Psoas muscle (tissue), 8 donors: Measurements from ENCODE around the gene DBNDD2. TPM values are rescaled to one million over a fixed set of nuclear protein-coding genes. Genes with fewer than 3 reads are reported as not detected.

Source experiments
- ATAC-seq, 4 donors: fragments of 200-7000 bp; cut with Tn5 transposase; one replicate each; pipeline ENCODE4 v1.9.1; 2020; ENCODE audit warnings: moderate library complexity in 3 of 4, mild to moderate bottlenecking in 2 of 4
- DNase-seq, 2 donors: peaks; one replicate each; pipeline ENCODE4 v3.0.0-alpha.2; 2020
- H3K27ac ChIP-seq: fragments of 200-600 bp; one replicate; pipeline ENCODE4 v1.8.0; 2022
- H3K27me3 ChIP-seq, 3 donors: fragments of 200-600 bp in 1 of 3; one replicate each; pipeline versions ENCODE4 v1.6.1 to v1.8.0; 2013 to 2022; ENCODE audit warnings: low read length in 2 of 3, mild to moderate bottlenecking in 2 of 3, moderate library complexity in 1 of 3; ENCODE audit not compliant: insufficient read depth in 3 of 3
- H3K36me3 ChIP-seq, 2 donors: fragments of 200-600 bp in 1 of 2; one replicate each; pipeline versions ENCODE4 v1.6.1 to v1.8.0; 2013 to 2022; ENCODE audit warnings: low read depth in 1 of 2, mild to moderate bottlenecking in 1 of 2, moderate library complexity in 1 of 2; ENCODE audit not compliant: insufficient read depth in 1 of 2
- H3K4me1 ChIP-seq: fragments of 200-600 bp; one replicate; pipeline ENCODE4 v1.8.0; 2022
- H3K4me3 ChIP-seq: fragments of 200-600 bp; one replicate; pipeline ENCODE4 v1.8.0; 2022; ENCODE audit warnings: mild to moderate bottlenecking
- H3K9me3 ChIP-seq: fragments of 200-600 bp; one replicate; pipeline ENCODE4 v1.8.0; 2022
- WGBS, 3 donors: extraction: QIAGEN DNeasy Blood & Tissue Kit; methylation state at CpG; one replicate each; pipeline versions ENCODE4 v1.1.6 to v1.1.7; 2013; 5-methylcytosine and 5-hydroxymethylcytosine counted together
- intact Hi-C, 2 donors: fragments of 100-400 bp; cut with DNase I; formaldehyde crosslinking; loops; one replicate each; pipeline versions ENCODE4 v1.11.0 to v1.14.2; 2022
- polyA plus RNA-seq, 3 donors: library from polyadenylated mRNA; stranded (reverse); fragments of 200-250 nt; gene quantifications; one replicate each; pipeline ENCODE4 v1.2.3, GENCODE V29; 2013
- total RNA-seq, 4 donors: library from RNA; stranded (reverse); fragmentation: NEBNext Ultra II Directional in 2 of 4; extraction: Animal tissue kit (Norgen Biotek cat#: 25700) in 2 of 4; gene quantifications; one replicate each; pipeline versions ENCODE4 v1.2.1 to v1.2.4, GENCODE V29; 2021 to 2023
- TF ChIP-seq, protein P1 (sequence below): fragments of 200-600 bp; IDR thresholded peaks from one replicate; pipeline ENCODE4 v1.8.0; 2022; ENCODE audit warnings: antibody characterized with exemption
- donor health status: healthy with polysubstance abuse.
- donor health status: DM: no; HTN: no; CAD: no; lungs with moderate emphysema.
- donor health status: Bipolar disorder and iron deficiency.
- donor health status: healthy.
- donor health status: DM: yes; HTN: yes; CAD: no.
- donor health status: DM: no; HTN: no; CAD: no.
- donor health status: DM: no; HTN: no; CAD: no.
- donor health status: DM: yes; HTN: yes; CAD: no.

DBNDD2 gene
- total and polyA plus RNA-seq, 7 donors: 108 to 230 (median 162) TPM

DNA sequence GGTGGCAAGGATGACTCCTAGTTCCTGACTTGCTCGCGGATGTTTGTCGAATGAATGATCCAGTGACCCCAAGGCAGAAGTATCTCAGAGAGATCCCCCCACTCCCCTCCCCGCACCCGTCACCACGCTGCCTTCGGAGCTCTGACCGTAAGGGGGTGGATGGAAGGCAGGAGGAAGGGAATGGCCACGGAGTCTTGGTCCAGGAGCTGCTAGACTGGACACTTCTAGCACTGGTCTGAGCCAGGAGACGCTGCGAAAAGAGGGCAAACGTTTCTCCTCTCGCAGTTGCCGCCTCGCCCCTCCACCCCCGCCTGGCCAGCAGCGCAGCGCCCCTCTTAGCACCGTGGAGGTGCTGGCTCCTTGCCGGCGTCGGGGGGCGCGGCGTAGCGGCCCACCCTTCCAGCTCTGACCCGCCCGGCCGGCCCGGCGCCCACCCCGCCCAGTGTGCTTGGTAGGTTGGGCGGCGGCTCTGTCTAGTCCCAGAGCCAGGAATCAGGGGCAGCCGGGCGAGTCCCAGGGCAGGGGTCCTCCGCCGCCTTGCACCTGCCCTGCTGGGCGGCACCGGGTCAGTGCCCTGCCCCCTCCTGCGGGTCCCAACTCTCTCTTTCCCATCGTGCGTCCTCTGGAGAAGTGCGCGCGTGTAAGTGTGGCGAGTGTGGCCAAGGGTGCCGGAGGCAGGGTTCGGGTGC is 2.4 kb upstream of the DBNDD2 start:
- no peaks in the 10 kb centered on the region for H3K27me3 ChIP-seq
- WGBS, 3 donors: 3 to 4% (median 4%) methylated on average over 19 to 49 of the region's 49 CpGs
- peak; percentile 16 to 29 (median 16) for ATAC-seq
- intact Hi-C loops: no loop called here
- H3K27ac ChIP-seq: peak overlapping the region; percentile 99
- H3K4me3 ChIP-seq: peak overlapping the region; percentile 99
- TF ChIP-seq, protein P1, sequence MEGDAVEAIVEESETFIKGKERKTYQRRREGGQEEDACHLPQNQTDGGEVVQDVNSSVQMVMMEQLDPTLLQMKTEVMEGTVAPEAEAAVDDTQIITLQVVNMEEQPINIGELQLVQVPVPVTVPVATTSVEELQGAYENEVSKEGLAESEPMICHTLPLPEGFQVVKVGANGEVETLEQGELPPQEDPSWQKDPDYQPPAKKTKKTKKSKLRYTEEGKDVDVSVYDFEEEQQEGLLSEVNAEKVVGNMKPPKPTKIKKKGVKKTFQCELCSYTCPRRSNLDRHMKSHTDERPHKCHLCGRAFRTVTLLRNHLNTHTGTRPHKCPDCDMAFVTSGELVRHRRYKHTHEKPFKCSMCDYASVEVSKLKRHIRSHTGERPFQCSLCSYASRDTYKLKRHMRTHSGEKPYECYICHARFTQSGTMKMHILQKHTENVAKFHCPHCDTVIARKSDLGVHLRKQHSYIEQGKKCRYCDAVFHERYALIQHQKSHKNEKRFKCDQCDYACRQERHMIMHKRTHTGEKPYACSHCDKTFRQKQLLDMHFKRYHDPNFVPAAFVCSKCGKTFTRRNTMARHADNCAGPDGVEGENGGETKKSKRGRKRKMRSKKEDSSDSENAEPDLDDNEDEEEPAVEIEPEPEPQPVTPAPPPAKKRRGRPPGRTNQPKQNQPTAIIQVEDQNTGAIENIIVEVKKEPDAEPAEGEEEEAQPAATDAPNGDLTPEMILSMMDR: no peak
- H3K4me1 ChIP-seq: peaks cover 27% of the 10 kb centered on the region
- H3K36me3 ChIP-seq: peaks cover 0 to 25% of the 10 kb centered on the region in 2 donors
- peak; percentile 55 to 63 for DNase-seq
- peaks cover 4% of the 10 kb centered on the region for H3K9me3 ChIP-seq

DNA sequence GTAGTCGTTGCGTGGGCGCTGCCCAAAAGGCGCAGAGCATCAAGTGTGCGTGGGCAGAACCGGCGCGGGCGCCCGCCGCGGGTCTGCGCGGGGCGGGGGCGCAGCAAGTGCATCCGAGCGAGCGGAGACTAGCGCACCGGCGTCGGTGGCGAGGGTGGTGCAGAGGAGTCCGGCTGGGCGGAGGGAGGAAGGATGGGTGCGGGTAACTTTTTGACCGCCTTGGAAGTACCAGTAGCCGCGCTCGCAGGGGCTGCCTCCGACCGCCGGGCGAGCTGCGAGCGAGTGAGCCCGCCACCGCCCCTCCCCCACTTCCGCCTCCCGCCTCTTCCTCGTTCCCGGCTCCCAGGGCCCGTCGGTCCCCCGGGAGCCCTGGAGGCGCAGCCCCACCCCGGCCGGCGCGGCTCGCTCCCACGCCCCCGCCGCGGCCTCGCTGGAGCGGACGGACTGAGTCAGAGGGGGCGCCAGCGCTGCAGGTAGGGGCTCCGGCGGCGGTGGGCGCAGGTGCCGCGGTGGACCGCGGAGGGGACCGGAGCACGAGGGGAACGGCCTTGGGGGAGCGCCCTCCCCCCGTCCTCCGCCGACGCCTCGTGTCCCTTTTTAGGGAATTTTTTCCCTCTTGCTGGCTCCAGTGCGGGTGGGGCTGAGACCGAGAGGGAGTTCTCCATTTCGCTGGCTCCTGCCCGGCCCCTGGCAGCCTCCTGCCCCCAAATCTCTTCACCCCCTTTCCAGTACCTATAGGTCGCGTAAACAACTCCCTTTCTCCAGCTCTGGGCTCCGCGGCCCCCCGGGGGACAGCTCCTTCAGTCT is 1.6 kb upstream of the DBNDD2 start:
- DNase-seq (peak; percentile 84 to 90), ATAC-seq (peak; percentile 75 to 83 (median 78))
- H3K4me3 ChIP-seq: peak overlapping the region; percentile 99
- intact Hi-C loops: loop anchor here in 1 of 2 donors (1.0 kb wide), 1 partner anchor 32 kb away; no protein-coding TSS in a partner anchor
- peak overlapping the region; percentile 99 for H3K27ac ChIP-seq
- peaks cover 33% of the 10 kb centered on the region for H3K4me1 ChIP-seq
- H3K9me3 ChIP-seq: no peaks in the 10 kb centered on the region
- TF ChIP-seq, protein P1: no peak
- peaks cover 0 to 33% of the 10 kb centered on the region in 2 donors for H3K36me3 ChIP-seq
- no peaks in the 10 kb centered on the region for H3K27me3 ChIP-seq
- 0 to 1% (median 1%) methylated on average over 64 to 87 of the region's 87 CpGs for WGBS, 3 donors

DNA sequence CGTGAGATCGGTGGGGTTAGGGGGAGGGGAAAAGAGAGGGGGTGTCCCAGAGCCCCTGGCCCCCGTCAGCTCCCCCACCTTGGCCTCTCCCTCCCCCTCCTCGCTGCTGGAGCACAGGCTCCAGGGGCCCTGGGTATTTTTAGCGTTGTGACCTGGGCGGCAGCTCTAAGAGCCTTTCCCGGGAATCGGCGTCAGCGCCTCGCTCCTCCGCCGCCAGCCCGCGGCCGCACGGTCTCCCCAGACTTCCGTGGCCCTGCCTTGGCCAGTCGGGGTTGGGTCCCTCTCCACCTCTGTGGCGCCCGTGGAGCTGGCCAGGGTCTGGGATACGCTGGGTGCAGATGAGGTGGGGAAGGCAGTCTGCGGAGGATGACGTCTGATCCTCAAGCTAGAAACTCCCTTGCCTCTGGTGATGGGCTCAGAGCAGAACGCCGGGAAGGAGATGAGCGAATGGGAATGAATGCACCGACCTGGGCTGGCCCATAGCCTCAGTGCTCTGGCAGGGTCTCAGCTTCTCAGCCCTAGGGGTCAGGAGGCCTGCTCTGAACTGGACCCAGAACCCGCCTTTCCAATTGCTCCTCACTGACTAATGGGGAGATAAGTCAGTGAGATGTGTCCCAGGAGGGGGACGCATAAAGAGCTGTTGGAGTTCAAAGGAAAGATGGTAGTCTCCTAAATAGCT is 883 bp upstream of the DBNDD2 start:
- 5 to 7% (median 5%) methylated on average over 27 to 30 of the region's 30 CpGs for WGBS, 3 donors
- peaks cover 33% of the 10 kb centered on the region for H3K4me1 ChIP-seq
- intact Hi-C loops: loop anchor here in 1 of 2 donors (1.0 kb wide), 1 partner anchor 33 kb away; no protein-coding TSS in a partner anchor

GRCh38 chr20:45408646-45409213 is 641 bp downstream of the DBNDD2 start:
- Histone ChIP-seq H3K9me3 (no peaks in the 10 kb centered on the region), H3K36me3 (peaks cover 0 to 46% of the 10 kb centered on the region in 2 donors), H3K4me3 (peak overlapping the region; percentile 99), H3K4me1 (peaks cover 33% of the 10 kb centered on the region), H3K27me3 (no peaks in the 10 kb centered on the region), H3K27ac (peak overlapping the region; percentile 99)
- TF ChIP-seq, protein P1: no peak
- ATAC-seq: no peak
- DNase-seq: no peak
- intact Hi-C loops: no loop called here
- WGBS, 3 donors: 72 to 76% (median 72%) methylated on average over 7 of the region's 7 CpGs

More for the DNA sequence above, 883 bp upstream of the DBNDD2 start:
- Histone ChIP-seq H3K27ac (peak overlapping the region; percentile 99), H3K4me3 (peak overlapping the region; percentile 99), H3K36me3 (peaks cover 0 to 38% of the 10 kb centered on the region in 2 donors), H3K9me3 (no peaks in the 10 kb centered on the region), H3K27me3 (no peaks in the 10 kb centered on the region)
- ATAC-seq: peak; percentile 76 to 92 (median 88)
- peak; percentile 61 to 82 for DNase-seq
- TF ChIP-seq, protein P1: no peak
